C1 segment of cervical spinal cord (tissue), 14 donors: Measurements from ENCODE around the gene PCDHGA7.
"Not testable (repeated sequence)": the region's sequence is repeated elsewhere in the genome, so short reads cannot be mapped to it uniquely, and the experiment has no call there.

Source experiments
- DNase-seq, 14 donors: peaks; one replicate each; lab custom pipeline; 2025; lab: John Stamatoyannopoulos, UW

Gene PCDHGA7

DNA sequence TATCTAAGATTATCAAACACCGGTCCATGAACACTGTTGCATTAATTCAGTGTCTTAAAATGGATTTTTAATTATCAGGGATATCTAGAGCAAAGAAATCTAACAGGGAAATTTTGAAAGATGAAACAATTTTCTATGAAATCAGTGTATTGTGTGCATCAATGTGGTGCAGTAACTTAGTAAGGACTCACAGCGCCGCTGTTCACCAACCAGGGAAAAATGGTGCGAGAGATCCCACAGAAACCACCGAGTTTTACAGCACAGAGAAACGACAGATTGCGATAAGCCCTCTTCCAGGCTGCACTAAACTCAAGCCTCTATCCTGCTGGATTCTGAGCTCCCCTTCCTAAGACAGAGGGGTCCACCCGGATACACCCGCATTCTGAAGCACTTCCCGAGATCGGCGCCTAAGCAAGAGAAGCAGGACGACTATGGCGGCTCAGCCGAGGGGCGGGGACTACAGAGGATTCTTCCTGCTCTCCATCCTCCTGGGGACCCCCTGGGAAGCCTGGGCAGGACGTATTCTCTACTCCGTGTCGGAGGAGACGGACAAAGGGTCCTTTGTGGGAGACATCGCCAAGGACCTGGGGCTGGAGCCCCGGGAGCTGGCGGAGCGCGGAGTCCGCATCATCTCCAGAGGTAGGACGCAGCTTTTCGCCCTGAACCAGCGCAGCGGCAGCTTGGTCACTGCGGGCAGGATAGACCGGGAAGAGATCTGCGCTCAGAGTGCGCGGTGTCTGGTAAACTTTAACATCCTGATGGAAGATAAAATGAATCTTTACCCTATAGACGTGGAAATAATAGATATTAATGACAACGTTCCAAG lies at the start of gene PCDHGA7:
Gene PCDHGA7 (plus strand): TSS at position 274 of the 826 bp plus-strand sequence. CDS start 158 bp downstream, at position 432.
- DNase-seq = no peak

DNA sequence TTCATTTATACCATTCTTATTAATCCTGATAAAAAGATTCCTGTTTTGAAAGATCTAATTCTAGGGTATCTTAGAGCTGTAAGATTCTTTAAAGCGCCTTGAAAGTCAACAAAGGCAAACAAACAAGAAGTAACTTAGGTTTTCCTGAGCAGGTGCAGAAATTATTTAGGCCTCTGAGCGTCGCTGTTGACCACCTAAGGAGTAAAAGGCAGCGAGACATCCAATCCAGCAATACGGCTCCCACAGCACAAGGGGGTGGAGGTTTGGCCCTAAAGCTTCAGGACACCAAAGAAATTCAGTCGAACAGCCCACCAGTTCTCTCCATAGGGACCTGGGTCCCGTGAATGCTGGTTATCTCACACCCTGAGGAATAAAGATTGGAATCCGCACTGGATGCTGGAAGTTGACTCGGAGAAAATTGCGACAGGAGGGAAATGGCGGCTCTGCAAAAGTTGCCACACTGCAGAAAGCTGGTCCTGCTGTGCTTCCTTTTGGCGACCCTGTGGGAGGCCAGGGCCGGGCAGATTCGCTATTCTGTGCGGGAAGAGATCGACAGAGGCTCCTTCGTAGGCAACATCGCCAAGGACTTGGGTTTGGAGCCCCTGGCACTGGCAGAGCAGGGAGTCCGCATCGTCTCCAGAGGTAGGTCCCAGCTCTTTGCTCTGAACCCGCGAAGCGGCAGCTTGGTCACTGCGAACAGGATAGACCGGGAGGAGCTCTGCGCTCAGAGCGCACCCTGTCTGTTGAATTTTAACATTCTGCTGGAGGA lies 43.8 kb upstream of the PCDHGA7 start, which contains the start of gene PCDHGA2:
Gene PCDHGA2 (plus strand): TSS at position 223 of the 769 bp plus-strand sequence.
- DNase-seq = no peak

DNA sequence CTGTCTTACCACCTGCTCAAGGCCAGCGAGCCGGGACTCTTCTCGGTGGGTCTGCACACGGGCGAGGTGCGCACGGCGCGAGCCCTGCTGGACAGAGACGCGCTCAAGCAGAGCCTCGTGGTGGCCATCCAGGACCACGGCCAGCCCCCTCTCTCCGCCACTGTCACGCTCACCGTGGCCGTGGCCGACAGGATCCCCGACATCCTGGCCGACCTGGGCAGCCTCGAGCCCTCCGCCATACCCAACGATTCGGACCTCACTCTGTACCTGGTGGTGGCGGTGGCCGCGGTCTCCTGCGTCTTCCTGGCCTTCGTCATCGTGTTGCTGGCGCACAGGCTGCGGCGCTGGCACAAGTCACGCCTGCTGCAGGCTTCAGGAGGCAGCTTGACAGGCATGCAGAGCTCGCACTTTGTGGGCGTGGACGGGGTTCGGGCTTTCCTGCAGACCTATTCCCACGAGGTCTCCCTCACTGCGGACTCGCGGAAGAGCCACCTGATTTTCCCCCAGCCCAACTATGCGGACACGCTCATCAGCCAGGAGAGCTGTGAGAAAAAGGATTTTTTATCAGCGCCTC lies 41.7 kb upstream of the PCDHGA7 start:
- DNase-seq = not testable (repeated sequence)

DNA sequence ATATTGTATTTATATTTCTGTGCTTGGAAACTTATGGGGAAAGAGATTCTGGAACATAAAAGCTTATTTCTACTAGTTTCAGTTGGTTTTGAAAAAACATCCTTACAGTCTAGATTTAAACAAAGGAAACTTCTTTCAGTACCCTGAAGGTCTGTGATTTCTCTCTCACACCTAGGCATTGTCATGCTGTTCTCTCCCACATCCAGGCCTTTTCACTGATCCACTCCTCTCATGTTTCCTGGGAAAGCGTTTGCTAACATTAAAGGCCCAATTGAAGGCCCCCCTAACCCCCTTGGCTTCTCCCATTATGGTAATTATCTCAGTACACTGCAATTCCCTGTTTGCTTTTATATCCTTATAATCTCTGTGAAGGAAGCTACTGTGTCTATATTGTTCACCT lies 39.8 kb upstream of the PCDHGA7 start:
- DNase-seq = no peak

DNA sequence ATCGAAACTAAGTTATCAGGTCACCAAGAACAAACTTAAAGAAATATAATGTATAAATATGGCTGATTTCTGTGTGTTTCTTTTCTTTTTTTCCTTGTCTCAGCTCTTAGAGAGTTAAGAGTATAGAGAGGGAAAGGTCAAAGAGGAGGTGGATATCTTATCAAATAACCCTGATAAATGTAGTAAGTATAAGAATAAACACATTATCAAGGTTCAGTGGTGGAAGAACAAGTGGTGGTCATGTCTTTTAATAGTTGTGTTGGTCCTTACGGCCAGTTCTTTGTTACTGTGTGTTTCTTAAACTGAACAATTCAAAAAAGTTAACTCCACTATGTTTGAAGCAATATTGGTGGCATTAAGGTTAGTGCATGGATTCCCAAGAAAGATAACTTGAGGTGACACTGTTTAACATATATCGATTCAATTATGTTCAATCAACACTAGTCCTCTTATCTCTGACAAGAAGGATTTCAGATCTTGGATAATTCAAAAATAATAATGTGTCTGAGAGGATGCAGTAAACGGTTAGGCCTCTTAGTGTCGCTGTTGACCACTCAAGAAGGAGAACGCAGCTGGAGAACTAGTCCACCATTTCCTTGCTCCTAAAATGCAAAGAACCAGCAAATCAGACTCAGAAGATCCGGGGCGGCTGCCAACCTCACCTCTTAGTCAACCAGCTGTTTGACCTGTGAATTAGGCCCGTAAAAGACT lies 39.1 kb upstream of the PCDHGA7 start, which contains the start of gene PCDHGA3:
Gene PCDHGA3 (plus strand): TSS at position 588 of the 711 bp plus-strand sequence. CDS start 205 bp downstream, outside the sequence.
- no peak for DNase-seq

DNA sequence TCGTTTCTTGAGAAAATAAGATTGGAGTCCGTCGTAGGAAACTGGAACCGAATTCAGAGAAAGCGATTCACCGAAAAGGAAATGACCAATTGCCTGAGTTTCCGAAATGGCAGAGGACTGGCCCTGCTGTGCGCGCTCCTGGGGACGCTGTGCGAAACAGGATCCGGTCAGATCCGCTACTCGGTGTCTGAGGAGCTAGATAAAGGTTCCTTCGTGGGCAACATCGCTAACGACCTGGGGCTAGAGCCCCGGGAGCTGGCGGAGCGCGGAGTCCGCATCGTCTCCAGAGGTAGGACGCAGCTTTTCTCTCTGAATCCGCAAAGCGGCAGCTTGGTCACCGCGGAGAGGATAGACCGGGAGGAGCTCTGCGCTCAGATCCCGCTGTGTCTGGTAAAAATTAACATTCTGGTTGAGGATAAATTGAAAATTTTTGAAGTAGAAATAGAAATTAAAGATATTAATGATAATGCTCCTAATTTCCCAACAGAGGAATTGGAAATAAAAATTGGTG lies 38.5 kb upstream of the PCDHGA7 start:
- DNase-seq = no peak

DNA sequence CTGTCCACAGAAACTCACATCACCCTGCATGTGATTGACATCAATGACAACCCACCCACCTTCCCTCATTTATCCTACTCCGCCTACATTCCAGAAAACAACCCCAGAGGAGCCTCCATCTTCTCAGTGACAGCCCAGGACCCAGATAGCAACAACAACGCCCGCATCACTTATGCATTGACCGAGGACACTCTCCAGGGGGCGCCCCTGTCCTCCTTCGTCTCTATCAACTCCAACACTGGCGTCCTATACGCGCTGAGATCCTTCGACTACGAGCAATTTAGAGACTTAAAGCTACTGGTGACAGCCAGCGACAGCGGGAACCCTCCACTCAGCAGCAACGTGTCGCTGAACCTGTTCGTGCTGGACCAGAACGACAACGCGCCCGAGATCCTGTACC lies 37.2 kb upstream of the PCDHGA7 start:
- no peak for DNase-seq

DNA sequence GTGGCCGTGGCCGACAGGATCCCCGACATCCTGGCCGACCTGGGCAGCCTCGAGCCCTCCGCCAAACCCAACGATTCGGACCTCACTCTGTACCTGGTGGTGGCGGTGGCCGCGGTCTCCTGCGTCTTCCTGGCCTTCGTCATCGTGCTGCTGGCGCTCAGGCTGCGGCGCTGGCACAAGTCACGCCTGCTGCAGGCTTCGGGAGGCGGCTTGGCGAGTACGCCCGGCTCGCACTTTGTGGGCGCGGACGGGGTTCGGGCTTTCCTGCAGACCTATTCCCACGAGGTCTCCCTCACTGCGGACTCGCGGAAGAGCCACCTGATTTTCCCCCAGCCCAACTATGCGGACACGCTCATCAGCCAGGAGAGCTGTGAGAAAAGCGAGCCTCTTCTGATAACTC lies 36.5 kb upstream of the PCDHGA7 start:
- not testable (repeated sequence) for DNase-seq

DNA sequence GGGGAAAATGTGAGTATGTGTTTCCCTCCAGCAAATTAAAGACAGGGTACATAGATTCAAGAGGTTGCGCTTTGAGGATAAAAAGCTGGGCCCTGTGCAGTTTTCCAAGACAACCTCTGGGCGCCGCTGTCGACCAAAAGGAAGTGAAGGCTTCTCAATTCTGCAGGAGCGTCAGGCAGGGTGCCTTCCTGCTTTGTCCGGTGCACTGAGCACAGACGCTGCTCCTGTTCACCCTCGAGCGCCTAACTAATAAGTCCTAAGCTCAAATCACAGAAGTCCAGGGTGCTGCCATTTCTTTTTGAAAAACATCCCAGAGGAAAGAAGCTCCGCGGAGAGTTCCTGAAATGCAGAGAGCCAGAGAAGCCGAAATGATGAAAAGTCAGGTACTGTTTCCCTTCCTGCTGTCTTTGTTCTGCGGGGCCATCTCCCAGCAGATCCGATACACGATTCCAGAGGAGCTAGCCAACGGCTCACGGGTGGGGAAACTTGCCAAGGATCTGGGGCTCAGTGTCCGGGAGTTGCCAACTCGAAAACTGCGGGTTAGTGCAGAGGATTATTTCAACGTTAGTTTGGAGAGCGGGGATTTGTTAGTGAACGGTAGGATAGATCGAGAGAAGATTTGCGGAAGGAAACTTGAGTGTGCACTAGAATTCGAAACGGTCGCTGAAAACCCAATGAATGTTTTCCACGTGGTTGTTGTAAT lies 32.5 kb upstream of the PCDHGA7 start, which contains the start of gene PCDHGB1:
Gene PCDHGB1 (plus strand): TSS at position 183 of the 703 bp plus-strand sequence. CDS start 162 bp downstream, at position 345.
- peak in 1 of 14 donors; percentile 9 for DNase-seq

DNA sequence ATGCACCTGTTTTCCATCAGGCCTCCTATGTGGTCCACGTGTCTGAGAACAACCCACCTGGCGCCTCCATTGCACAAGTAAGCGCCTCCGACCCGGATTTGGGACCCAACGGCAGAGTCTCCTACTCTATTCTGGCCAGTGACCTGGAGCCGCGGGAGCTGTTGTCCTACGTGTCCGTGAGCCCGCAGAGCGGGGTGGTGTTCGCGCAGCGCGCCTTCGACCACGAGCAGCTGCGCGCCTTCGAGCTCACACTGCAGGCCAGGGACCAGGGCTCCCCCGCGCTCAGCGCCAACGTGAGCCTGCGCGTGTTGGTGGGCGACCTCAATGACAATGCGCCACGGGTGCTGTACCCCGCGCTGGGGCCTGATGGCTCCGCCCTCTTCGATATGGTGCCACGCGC lies 31.0 kb upstream of the PCDHGA7 start:
- no peak for DNase-seq

DNA sequence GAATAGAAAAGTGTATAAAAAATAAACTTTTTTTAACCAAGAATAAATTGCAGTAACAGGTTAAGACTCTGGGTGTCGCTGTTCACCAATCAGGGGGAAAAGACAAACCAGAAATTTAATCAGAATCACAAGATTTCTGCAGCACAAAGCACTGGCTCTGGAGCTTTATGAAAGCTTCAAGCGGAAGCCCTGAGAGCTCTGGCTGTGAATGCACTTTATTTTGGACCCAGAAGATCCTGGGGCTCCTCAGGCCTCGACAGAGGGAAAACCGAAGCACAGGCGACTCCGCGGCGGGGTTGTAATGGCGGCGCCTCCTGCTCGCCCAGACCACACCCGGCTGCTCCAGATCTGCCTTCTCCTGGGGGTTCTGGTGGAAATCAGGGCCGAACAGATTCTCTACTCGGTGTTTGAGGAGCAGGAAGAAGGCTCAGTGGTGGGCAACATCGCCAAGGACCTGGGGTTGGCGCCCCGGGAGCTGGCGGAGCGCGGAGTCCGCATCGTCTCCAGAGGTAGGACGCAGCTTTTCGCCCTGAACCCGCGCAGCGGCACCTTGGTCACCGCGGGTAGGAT lies 27.6 kb upstream of the PCDHGA7 start, which contains the start of gene PCDHGA4:
Gene PCDHGA4 (plus strand): TSS at position 122 of the 570 bp plus-strand sequence. CDS start 87 bp downstream, at position 209.
- DNase-seq = no peak

DNA sequence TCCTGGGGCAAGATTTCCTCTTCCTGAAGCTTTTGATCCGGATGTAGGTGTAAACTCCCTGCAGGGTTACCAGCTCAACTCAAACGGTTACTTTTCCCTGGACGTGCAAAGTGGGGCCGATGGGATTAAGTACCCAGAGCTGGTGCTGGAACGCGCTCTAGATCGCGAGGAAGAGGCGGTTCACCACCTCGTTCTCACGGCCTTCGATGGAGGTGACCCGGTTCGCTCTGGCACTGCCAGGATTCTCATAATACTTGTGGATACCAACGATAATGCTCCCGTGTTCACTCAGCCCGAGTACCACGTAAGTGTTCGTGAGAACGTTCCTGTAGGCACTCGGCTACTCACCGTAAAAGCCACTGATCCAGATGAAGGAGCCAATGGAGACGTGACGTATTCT lies 26.9 kb upstream of the PCDHGA7 start:
- DNase-seq = no peak

DNA sequence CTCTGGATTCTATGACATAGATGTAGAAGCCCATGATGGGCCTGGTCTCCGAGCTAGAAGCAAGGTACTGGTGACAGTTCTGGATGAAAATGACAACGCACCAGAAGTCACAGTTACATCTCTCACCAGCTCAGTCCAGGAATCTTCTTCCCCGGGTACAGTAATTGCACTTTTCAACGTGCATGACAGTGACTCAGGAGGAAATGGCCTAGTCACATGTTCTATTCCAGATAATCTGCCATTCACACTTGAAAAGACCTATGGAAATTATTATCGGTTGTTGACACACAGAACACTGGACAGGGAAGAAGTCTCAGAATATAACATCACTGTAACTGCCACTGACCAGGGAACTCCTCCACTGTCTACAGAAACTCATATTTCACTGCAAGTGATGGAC lies 26.4 kb upstream of the PCDHGA7 start:
- no peak for DNase-seq

DNA sequence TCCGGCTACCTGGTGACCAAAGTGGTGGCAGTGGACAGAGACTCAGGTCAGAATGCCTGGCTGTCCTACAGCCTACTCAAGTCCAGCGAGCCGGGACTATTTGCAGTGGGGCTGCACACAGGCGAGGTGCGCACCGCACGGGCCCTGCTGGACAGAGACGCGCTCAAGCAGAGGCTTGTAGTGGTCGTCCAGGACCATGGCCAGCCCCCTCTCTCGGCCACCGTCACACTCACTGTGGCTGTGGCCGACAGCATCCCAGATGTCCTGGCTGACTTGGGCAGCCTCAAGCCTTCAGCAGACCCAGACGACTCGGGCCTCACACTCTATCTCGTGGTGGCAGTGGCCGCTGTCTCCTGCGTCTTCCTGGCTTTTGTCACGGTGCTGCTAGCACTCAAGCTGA lies 25.6 kb upstream of the PCDHGA7 start:
- no peak for DNase-seq

DNA sequence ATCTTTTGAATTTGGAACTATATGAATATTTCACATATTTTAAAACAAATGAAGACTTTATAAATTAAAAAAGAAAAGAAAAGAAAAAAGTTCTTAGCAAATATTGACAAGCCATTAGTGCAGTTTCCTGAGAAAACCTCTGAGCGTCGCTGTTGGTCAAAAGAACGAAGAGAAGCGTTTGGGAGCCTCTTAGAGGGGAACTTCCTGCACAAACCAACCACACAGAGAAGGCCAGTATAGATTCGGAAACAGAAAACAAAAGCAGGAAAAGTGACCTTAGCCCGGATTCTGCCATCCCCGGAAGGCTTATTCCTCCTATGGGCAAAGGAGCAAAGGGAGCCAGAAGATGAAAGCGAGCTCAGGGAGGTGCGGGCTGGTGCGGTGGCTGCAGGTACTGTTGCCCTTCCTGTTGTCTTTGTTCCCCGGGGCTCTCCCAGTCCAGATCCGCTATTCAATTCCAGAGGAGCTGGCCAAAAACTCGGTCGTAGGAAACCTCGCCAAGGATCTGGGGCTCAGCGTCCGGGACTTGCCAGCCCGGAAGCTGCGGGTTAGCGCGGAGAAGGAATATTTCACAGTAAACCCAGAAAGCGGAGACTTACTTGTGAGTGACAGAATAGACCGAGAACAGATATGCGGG lies 22.6 kb upstream of the PCDHGA7 start, which contains the start of gene PCDHGB2:
Gene PCDHGB2 (plus strand): TSS at position 205 of the 637 bp plus-strand sequence. CDS start 142 bp downstream, at position 347.
- DNase-seq = no peak

DNA sequence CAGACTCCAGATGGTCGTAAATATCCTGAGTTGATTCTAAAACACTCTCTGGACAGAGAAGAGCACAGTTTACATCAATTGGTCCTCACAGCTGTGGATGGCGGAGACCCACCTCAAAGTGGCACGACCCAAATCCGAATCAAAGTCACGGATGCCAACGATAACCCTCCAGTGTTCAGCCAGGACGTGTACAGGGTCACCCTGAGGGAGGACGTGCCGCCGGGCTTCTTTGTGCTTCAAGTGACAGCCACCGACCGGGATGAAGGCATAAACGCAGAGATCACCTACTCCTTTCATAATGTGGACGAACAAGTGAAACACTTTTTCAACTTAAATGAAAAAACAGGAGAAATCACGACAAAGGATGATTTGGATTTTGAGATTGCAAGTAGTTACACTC lies 21.9 kb upstream of the PCDHGA7 start:
- no peak for DNase-seq

DNA sequence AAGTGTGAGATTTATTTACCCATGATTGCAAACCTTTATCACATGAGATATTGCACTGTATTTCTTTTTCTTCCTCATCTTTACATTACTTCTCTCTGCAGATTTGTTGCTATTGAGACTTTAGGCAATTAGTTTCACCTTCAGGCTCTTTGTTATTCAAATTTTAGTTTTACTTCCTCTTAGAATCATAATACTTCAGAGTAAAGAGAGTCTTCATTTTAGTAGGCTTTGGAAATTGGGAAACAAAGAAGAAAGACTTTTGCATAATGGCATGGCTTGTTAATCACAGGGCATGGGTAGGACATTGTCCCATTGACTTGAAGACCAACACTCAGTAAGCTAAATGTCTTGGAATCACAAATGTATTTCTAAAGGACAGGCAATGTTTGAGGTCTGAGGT lies 19.8 kb upstream of the PCDHGA7 start:
- no peak for DNase-seq

DNA sequence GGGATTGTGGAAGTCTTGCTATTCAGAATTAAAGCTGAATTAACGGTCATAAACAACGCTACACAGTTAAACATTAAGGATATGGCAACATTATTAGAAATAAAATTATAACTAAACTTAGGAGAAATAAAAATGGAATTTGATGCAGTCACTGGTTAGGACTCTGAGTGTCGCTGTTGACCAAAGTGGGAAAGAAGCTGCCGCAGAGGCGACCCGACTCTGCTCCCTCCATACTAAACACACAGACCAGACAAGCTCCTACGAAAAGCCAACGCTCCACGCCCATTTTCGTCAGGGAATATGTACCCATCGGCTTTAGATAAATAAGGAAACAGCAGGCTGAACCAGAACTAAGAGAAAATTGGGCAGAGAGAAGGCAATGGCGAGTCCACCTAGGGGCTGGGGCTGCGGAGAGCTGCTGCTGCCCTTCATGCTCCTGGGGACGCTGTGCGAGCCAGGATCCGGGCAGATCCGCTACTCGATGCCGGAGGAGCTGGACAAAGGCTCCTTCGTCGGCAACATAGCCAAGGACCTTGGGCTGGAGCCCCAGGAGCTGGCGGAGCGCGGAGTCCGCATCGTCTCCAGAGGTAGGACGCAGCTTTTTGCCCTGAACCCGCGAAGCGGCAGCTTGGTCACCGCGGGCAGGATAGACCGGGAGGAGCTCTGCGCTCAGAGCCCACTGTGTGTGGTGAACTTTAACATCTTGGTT lies 18.4 kb upstream of the PCDHGA7 start, which contains the start of gene PCDHGA5:
Gene PCDHGA5 (plus strand): TSS at position 211 of the 709 bp plus-strand sequence. CDS start 169 bp downstream, at position 380.
- DNase-seq = no peak
